A549 (cell line): Measurements from ENCODE around the gene TMEM225B.

ENCODE experiments used
- CBX8 ChIP-seq: fragments of 200-600 bp; sonication (generic); IDR thresholded peaks from 2 replicates; pipeline ENCODE4 v1.6.1; 2016
- PHF8 ChIP-seq: fragments of 200-600 bp; sonication (generic); IDR thresholded peaks from 2 replicates; pipeline ENCODE4 v1.6.1; 2016; ENCODE audit warnings: low read depth, mild to moderate bottlenecking, antibody characterized with exemption, moderate library complexity, borderline replicate concordance
- RFX5 ChIP-seq: fragments of 450-650 bp; IDR thresholded peaks from 2 replicates; pipeline ENCODE4 v1.7.1; 2014; ENCODE audit warnings: antibody characterized with exemption, mild to moderate bottlenecking, moderate library complexity
- ZFP36 ChIP-seq: fragments of 450-650 bp; IDR thresholded peaks from 2 replicates; pipeline ENCODE4 v1.6.1; 2014; ENCODE audit warnings: borderline replicate concordance; ENCODE audit not compliant: partially characterized antibody
- TF ChIP-seq, protein P1 (sequence below): fragments of >200 bp; sonication (Bioruptor Twin); formaldehyde crosslinking; IDR thresholded peaks from 3 replicates; pipeline ENCODE4 v1.5.1; 2016
- TF ChIP-seq, protein P2 (sequence below): fragments of 200-600 bp; sonication (generic); IDR thresholded peaks from 2 replicates; pipeline ENCODE4 v1.6.1; 2016; ENCODE audit warnings: antibody characterized with exemption, mild to moderate bottlenecking, moderate library complexity
- TF ChIP-seq, protein P3 (sequence below): fragments of 450-650 bp; IDR thresholded peaks from 2 replicates; pipeline ENCODE4 v1.6.1; 2014; ENCODE audit warnings: antibody characterized with exemption
- TF ChIP-seq, protein P4 (sequence below): fragments of 150-350 bp; IDR thresholded peaks from 2 replicates; pipeline ENCODE4 v1.6.1; 2014; ENCODE audit warnings: low read depth, mild to moderate bottlenecking, low read length

DNA sequence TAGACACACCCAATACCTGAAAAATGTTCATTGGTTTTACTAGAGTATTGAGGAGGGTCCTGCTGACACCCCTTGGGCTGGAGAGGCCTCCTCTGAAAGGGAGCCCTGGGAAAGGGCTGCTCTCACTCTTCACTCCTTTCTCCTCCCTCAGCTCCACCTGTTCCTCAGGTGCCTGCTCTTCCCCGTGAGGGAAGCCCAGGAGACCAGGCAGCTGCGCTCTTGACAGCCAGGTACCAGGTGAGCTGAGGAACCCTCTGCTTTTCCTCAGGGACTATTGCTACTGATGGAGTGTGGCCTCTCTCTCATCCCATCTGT is 36.4 kb upstream of the TMEM225B start:
- no peak for TF ChIP-seq RFX5
- TF ChIP-seq, protein P1, sequence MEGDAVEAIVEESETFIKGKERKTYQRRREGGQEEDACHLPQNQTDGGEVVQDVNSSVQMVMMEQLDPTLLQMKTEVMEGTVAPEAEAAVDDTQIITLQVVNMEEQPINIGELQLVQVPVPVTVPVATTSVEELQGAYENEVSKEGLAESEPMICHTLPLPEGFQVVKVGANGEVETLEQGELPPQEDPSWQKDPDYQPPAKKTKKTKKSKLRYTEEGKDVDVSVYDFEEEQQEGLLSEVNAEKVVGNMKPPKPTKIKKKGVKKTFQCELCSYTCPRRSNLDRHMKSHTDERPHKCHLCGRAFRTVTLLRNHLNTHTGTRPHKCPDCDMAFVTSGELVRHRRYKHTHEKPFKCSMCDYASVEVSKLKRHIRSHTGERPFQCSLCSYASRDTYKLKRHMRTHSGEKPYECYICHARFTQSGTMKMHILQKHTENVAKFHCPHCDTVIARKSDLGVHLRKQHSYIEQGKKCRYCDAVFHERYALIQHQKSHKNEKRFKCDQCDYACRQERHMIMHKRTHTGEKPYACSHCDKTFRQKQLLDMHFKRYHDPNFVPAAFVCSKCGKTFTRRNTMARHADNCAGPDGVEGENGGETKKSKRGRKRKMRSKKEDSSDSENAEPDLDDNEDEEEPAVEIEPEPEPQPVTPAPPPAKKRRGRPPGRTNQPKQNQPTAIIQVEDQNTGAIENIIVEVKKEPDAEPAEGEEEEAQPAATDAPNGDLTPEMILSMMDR, result no peak
- TF ChIP-seq, protein P2, sequence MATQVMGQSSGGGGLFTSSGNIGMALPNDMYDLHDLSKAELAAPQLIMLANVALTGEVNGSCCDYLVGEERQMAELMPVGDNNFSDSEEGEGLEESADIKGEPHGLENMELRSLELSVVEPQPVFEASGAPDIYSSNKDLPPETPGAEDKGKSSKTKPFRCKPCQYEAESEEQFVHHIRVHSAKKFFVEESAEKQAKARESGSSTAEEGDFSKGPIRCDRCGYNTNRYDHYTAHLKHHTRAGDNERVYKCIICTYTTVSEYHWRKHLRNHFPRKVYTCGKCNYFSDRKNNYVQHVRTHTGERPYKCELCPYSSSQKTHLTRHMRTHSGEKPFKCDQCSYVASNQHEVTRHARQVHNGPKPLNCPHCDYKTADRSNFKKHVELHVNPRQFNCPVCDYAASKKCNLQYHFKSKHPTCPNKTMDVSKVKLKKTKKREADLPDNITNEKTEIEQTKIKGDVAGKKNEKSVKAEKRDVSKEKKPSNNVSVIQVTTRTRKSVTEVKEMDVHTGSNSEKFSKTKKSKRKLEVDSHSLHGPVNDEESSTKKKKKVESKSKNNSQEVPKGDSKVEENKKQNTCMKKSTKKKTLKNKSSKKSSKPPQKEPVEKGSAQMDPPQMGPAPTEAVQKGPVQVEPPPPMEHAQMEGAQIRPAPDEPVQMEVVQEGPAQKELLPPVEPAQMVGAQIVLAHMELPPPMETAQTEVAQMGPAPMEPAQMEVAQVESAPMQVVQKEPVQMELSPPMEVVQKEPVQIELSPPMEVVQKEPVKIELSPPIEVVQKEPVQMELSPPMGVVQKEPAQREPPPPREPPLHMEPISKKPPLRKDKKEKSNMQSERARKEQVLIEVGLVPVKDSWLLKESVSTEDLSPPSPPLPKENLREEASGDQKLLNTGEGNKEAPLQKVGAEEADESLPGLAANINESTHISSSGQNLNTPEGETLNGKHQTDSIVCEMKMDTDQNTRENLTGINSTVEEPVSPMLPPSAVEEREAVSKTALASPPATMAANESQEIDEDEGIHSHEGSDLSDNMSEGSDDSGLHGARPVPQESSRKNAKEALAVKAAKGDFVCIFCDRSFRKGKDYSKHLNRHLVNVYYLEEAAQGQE, result no peak
- TF ChIP-seq, protein P3, sequence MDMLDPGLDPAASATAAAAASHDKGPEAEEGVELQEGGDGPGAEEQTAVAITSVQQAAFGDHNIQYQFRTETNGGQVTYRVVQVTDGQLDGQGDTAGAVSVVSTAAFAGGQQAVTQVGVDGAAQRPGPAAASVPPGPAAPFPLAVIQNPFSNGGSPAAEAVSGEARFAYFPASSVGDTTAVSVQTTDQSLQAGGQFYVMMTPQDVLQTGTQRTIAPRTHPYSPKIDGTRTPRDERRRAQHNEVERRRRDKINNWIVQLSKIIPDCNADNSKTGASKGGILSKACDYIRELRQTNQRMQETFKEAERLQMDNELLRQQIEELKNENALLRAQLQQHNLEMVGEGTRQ, result no peak
- TF ChIP-seq, protein P4, sequence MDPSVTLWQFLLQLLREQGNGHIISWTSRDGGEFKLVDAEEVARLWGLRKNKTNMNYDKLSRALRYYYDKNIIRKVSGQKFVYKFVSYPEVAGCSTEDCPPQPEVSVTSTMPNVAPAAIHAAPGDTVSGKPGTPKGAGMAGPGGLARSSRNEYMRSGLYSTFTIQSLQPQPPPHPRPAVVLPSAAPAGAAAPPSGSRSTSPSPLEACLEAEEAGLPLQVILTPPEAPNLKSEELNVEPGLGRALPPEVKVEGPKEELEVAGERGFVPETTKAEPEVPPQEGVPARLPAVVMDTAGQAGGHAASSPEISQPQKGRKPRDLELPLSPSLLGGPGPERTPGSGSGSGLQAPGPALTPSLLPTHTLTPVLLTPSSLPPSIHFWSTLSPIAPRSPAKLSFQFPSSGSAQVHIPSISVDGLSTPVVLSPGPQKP, result no peak
- no peak for TF ChIP-seq CBX8
- no peak for TF ChIP-seq PHF8
- no peak for TF ChIP-seq ZFP36
